Panc1 (cell line): ENCODE results near the gene CFHR2.

Experiments used
- POLR2AphosphoS5 ChIP-seq: IDR thresholded peaks from 2 replicates; pipeline ENCODE4 v1.6.1; 2012; ENCODE audit warnings: mild to moderate bottlenecking, low read depth, low read length, moderate library complexity
- SIN3A ChIP-seq: IDR thresholded peaks from 2 replicates; pipeline ENCODE4 v1.6.1; 2012; ENCODE audit warnings: low read depth, mild to moderate bottlenecking, low read length, moderate library complexity, borderline replicate concordance; ENCODE audit not compliant: insufficient read depth
- TCF7L2 ChIP-seq: IDR thresholded peaks from 2 replicates; pipeline ENCODE4 v1.6.1; 2011; ENCODE audit warnings: mild to moderate bottlenecking, low read depth, low read length, inconsistent platforms
- TF ChIP-seq, protein P1 (sequence below), 2 experiments: IDR thresholded peaks; 2 replicates each; pipeline ENCODE4 v1.6.1; 2011 to 2012; ENCODE audit warnings: low read depth in 2 of 2, control low read depth in 1 of 2, low read length in 1 of 2, mild to moderate bottlenecking in 1 of 2, moderate library complexity in 1 of 2; ENCODE audit not compliant: insufficient read depth in 1 of 2
- TF ChIP-seq, protein P2 (sequence below): fragments of 450-650 bp; IDR thresholded peaks from 2 replicates; pipeline ENCODE4 v1.5.1; 2017; ENCODE audit warnings: mild to moderate bottlenecking

DNA sequence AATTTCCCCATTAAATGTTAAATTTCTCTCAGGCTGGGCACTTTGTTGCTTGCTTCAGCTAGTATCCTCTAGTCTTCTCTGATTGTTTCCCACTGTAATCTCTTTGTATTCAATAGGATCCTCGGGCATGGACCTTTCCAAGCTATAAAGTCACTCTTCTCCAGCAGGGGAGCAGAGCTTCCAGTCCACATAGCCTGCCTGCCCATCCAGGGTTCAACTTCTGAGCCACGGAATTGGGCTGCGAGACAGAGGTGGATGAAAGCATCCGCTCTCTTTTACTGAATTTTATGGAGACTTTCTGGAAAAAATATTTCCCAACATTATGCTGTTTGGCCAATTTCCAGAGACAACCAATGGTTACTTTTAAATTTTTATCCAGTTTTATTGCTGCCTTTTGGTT, 32.7 kb downstream of the CFHR2 start:
- TF ChIP-seq, protein P1, sequence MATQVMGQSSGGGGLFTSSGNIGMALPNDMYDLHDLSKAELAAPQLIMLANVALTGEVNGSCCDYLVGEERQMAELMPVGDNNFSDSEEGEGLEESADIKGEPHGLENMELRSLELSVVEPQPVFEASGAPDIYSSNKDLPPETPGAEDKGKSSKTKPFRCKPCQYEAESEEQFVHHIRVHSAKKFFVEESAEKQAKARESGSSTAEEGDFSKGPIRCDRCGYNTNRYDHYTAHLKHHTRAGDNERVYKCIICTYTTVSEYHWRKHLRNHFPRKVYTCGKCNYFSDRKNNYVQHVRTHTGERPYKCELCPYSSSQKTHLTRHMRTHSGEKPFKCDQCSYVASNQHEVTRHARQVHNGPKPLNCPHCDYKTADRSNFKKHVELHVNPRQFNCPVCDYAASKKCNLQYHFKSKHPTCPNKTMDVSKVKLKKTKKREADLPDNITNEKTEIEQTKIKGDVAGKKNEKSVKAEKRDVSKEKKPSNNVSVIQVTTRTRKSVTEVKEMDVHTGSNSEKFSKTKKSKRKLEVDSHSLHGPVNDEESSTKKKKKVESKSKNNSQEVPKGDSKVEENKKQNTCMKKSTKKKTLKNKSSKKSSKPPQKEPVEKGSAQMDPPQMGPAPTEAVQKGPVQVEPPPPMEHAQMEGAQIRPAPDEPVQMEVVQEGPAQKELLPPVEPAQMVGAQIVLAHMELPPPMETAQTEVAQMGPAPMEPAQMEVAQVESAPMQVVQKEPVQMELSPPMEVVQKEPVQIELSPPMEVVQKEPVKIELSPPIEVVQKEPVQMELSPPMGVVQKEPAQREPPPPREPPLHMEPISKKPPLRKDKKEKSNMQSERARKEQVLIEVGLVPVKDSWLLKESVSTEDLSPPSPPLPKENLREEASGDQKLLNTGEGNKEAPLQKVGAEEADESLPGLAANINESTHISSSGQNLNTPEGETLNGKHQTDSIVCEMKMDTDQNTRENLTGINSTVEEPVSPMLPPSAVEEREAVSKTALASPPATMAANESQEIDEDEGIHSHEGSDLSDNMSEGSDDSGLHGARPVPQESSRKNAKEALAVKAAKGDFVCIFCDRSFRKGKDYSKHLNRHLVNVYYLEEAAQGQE (IDR thresholded peaks at IDR 0.05; ENCODE audit: insufficient read depth in 1 of 2, low read depth in 2 of 2, low read length in 1 of 2), result no peak
- TF ChIP-seq, protein P2, sequence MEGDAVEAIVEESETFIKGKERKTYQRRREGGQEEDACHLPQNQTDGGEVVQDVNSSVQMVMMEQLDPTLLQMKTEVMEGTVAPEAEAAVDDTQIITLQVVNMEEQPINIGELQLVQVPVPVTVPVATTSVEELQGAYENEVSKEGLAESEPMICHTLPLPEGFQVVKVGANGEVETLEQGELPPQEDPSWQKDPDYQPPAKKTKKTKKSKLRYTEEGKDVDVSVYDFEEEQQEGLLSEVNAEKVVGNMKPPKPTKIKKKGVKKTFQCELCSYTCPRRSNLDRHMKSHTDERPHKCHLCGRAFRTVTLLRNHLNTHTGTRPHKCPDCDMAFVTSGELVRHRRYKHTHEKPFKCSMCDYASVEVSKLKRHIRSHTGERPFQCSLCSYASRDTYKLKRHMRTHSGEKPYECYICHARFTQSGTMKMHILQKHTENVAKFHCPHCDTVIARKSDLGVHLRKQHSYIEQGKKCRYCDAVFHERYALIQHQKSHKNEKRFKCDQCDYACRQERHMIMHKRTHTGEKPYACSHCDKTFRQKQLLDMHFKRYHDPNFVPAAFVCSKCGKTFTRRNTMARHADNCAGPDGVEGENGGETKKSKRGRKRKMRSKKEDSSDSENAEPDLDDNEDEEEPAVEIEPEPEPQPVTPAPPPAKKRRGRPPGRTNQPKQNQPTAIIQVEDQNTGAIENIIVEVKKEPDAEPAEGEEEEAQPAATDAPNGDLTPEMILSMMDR, result no peak
- no peak for TF ChIP-seq SIN3A
- no peak for TF ChIP-seq POLR2AphosphoS5
- no peak for TF ChIP-seq TCF7L2
